Measurements from ENCODE around the gene ZWILCH.
"Not testable (repeated sequence)": the region's sequence is repeated elsewhere in the genome, so short reads cannot be mapped to it uniquely, and the experiment has no call there.

Gene ZWILCH

GRCh38 chr15:66504563-66505429, at the start of gene ZWILCH, which contains the start of gene RPL4:
ZWILCH (plus strand) TSS chr15:66505326; CDS start chr15:66505339, 13 bp downstream.
RPL4 (minus strand) TSS chr15:66504855; CDS start chr15:66504790, 65 bp downstream.
- peak; percentile 65 to 68 for DNase-seq (ENCODE audit: low read depth in 2 of 2)

GRCh38 chr15:66456211-66456610, 48.9 kb upstream of the ZWILCH start:
- no peak for DNase-seq (ENCODE audit: low read depth in 2 of 2)

- no peak for DNase-seq (ENCODE audit: low read depth in 2 of 2)
Measured at GRCh38 chr15:66459818-66460615, 45.1 kb upstream of the ZWILCH start.

- not testable (repeated sequence) for DNase-seq (ENCODE audit: low read depth in 2 of 2)
Measured at GRCh38 chr15:66461294-66461693, 43.8 kb upstream of the ZWILCH start.

- no peak for DNase-seq (ENCODE audit: low read depth in 2 of 2)
Measured at GRCh38 chr15:66461917-66462316, 43.2 kb upstream of the ZWILCH start.

GRCh38 chr15:66462627-66463026, 42.5 kb upstream of the ZWILCH start:
- DNase-seq (ENCODE audit: low read depth in 2 of 2), result no peak

GRCh38 chr15:66465294-66465693, 39.8 kb upstream of the ZWILCH start:
- DNase-seq (ENCODE audit: low read depth in 2 of 2), result not testable (repeated sequence)

GRCh38 chr15:66467162-66468040, 37.7 kb upstream of the ZWILCH start:
- DNase-seq (ENCODE audit: low read depth in 2 of 2), result not testable (repeated sequence)

GRCh38 chr15:66470825-66471224, 34.3 kb upstream of the ZWILCH start:
- not testable (repeated sequence) for DNase-seq (ENCODE audit: low read depth in 2 of 2)

GRCh38 chr15:66472176-66472999, 32.7 kb upstream of the ZWILCH start:
- DNase-seq (ENCODE audit: low read depth in 2 of 2), result no peak

GRCh38 chr15:66474135-66474534, 31.0 kb upstream of the ZWILCH start:
- DNase-seq (ENCODE audit: low read depth in 2 of 2), result no peak

GRCh38 chr15:66474963-66475362, 30.2 kb upstream of the ZWILCH start:
- DNase-seq (ENCODE audit: low read depth in 2 of 2), result no peak

GRCh38 chr15:66476535-66476934, 28.6 kb upstream of the ZWILCH start:
- no peak for DNase-seq (ENCODE audit: low read depth in 2 of 2)

- no peak for DNase-seq (ENCODE audit: low read depth in 2 of 2)
Measured at GRCh38 chr15:66477011-66477410, 28.1 kb upstream of the ZWILCH start.

- no peak for DNase-seq (ENCODE audit: low read depth in 2 of 2)
Measured at GRCh38 chr15:66480267-66480666, 24.9 kb upstream of the ZWILCH start.

GRCh38 chr15:66481107-66481856, 23.8 kb upstream of the ZWILCH start:
- no peak for DNase-seq (ENCODE audit: low read depth in 2 of 2)

GRCh38 chr15:66482539-66482938, 22.6 kb upstream of the ZWILCH start:
- DNase-seq (ENCODE audit: low read depth in 2 of 2), result no peak

- no peak for DNase-seq (ENCODE audit: low read depth in 2 of 2)
Measured at GRCh38 chr15:66483131-66483566, 22.0 kb upstream of the ZWILCH start.

GRCh38 chr15:66484539-66485112, 20.5 kb upstream of the ZWILCH start:
- DNase-seq (ENCODE audit: low read depth in 2 of 2), result no peak

GRCh38 chr15:66486887-66487286, 18.2 kb upstream of the ZWILCH start:
- no peak for DNase-seq (ENCODE audit: low read depth in 2 of 2)

All from stimulated activated CD8-positive, alpha-beta memory T cell treated with anti-CD3 and anti-CD28 coated beads, Interleukin-2, amount 100 ng/mL, for 48 hours (primary cell).